HUES6 (cell line): ENCODE measurements around the gene HRH4.

ENCODE experiments used
- H3K27ac ChIP-seq: 2 replicates; pipeline ENCODE4 v1.7.0; 2013; ENCODE audit warnings: low read depth, mild to moderate bottlenecking, low read length, inconsistent platforms
- H3K27me3 ChIP-seq: 2 replicates; pipeline ENCODE4 v1.6.1; 2013; ENCODE audit warnings: low read length; ENCODE audit not compliant: control insufficient read depth, insufficient read depth
- H3K36me3 ChIP-seq: 2 replicates; pipeline ENCODE4 v1.6.1; 2013; ENCODE audit warnings: low read length; ENCODE audit not compliant: control insufficient read depth, insufficient read depth
- H3K4me1 ChIP-seq: 2 replicates; pipeline ENCODE4 v1.6.1; 2013; ENCODE audit warnings: low read length; ENCODE audit not compliant: control insufficient read depth, insufficient read depth
- H3K4me3 ChIP-seq: 2 replicates; pipeline ENCODE4 v1.5.1; 2013; ENCODE audit warnings: low read depth, low read length
- H3K9ac ChIP-seq: one replicate; pipeline ENCODE4 v1.6.1; 2013; ENCODE audit warnings: mild to moderate bottlenecking, low read length
- H3K9me3 ChIP-seq: 2 replicates; pipeline ENCODE4 v1.6.1; 2013; ENCODE audit warnings: low read depth, low read length; ENCODE audit not compliant: control insufficient read depth, insufficient read depth

The HRH4 gene

DNA sequence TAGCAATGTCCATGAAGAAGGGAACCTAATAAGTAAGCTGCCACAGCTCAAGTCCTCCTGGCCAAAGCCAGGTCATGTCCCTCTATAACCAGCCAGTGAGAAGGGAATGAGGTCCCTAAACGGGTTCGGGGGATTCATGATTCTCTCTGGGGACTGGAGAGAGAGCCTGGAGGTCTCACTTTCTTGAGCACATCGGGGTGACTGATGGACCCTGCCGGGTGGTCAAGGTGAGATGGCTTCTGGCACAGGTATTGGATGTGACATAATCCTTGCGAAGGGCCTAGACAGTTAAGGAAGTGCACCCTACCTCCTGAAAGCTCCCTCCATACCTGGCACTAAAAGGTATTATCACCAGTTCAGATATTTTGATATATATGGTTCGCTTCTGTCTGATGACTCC is 45.7 kb downstream of the HRH4 start:
- H3K27ac ChIP-seq, result no peak overlapping the region
- H3K9ac ChIP-seq, result no peak overlapping the region
- H3K36me3 ChIP-seq, result no peaks in the 10 kb centered on the region
- no peaks in the 10 kb centered on the region for H3K9me3 ChIP-seq
- H3K4me1 ChIP-seq, result no peaks in the 10 kb centered on the region
- no peaks in the 10 kb centered on the region for H3K27me3 ChIP-seq
- H3K4me3 ChIP-seq, result no peak overlapping the region

DNA sequence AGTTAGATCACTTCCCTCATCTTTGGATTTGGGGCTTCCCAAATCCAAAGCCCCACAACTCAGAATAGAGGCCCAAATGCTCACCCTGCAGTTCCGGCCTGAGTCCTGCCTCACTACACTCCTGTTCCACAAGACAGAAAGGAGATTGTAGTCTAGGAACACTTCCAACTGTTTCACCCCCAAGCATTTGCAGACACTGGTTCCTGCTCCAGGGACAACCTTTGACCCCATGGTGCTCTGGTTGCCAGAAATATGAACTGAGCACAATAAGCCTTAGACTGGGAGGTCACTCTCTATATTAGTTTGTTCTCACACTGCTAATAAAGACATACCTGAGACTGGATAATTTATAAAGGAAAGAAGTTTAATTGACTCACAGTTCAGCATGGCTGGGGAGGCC is 49.0 kb downstream of the HRH4 start:
- Histone ChIP-seq H3K9me3 (no peaks in the 10 kb centered on the region), H3K4me1 (no peaks in the 10 kb centered on the region), H3K36me3 (no peaks in the 10 kb centered on the region), H3K27me3 (no peaks in the 10 kb centered on the region), H3K27ac (no peak overlapping the region), H3K4me3 (no peak overlapping the region), H3K9ac (no peak overlapping the region)

DNA sequence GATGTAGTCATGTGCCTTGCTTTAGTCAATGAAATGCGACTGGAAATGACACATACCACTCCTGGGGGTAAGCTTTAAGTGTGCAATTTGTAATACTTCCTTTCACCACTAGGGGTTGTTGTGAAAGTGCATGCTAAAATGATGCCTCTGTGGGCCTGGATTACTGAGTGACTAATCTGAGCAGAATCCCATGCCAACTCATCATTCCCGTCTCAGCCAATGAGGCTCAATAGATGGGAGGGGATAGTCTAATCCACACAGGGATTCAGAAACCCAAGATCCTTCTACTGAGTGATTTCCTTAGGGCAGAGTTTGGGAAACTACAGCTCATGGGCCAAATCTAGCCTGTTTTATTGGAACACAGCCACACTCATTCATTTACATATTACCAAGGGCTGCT is 54.0 kb downstream of the HRH4 start:
- Histone ChIP-seq H3K36me3 (no peaks in the 10 kb centered on the region), H3K9me3 (no peaks in the 10 kb centered on the region), H3K27ac (no peak overlapping the region), H3K27me3 (no peaks in the 10 kb centered on the region), H3K4me1 (no peaks in the 10 kb centered on the region), H3K4me3 (no peak overlapping the region), H3K9ac (no peak overlapping the region)

DNA sequence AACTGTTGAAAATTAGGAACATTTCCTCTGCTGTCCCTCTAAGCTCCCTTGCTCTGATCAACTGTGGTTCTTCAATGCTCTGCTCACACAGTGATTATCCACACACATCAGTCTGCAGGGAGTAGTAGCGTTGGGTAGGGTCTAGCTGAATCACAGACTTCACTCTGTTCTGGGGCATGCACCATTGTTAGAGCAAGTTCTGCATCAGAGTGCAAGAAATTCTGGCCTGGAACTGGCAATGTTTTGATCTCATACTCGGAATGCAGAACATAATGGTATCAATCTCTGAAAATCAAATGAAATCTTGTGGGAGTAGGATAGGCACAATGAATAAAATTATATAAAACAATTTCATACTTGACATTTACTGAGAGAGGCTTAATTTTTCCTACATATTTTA is 55.3 kb downstream of the HRH4 start:
- H3K4me3 ChIP-seq, result no peak overlapping the region
- H3K27me3 ChIP-seq, result no peaks in the 10 kb centered on the region
- H3K9ac ChIP-seq, result no peak overlapping the region
- no peaks in the 10 kb centered on the region for H3K9me3 ChIP-seq
- no peak overlapping the region for H3K27ac ChIP-seq
- H3K36me3 ChIP-seq, result no peaks in the 10 kb centered on the region
- no peaks in the 10 kb centered on the region for H3K4me1 ChIP-seq

DNA sequence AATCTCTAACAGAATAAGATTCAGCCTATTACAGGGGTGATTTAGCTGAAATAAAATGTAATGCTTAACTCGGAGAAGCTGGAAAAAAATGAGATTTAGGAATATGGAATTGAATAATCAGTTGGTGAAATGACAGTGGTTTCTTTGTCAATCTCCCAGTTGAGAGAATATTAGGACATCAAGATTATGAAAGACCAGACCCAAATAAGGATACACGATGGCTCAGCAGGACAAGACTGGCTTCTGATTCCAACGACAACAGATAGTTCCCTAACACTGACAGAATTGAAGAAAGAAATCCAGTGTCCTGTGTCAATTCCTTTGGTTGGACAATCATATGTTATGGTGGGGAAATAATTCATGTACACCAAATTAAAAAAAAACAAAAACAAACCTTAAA is 55.8 kb downstream of the HRH4 start:
- H3K27ac ChIP-seq, result no peak overlapping the region
- no peaks in the 10 kb centered on the region for H3K27me3 ChIP-seq
- no peaks in the 10 kb centered on the region for H3K4me1 ChIP-seq
- H3K9me3 ChIP-seq, result no peaks in the 10 kb centered on the region
- H3K4me3 ChIP-seq, result no peak overlapping the region
- H3K9ac ChIP-seq, result no peak overlapping the region
- H3K36me3 ChIP-seq, result no peaks in the 10 kb centered on the region

DNA sequence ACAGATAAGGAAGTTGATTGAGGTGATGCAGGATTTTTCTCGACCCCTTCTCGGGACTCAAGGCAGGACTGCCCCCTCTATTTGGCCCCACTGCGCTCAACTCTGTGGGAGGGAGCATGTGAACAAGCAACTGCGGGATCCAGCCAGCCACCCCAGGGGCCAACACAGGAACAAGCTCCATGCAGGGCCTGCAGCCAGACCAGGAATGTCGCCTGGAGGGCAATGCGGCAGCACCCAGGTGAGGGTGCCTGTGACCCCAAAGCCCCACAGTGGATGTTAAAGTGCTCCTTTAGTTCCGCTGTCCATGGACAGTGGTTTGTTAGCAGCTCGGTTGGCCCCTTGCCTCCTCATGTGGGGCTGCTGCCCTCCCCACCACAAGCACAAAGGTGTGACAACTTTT is 57.1 kb downstream of the HRH4 start:
- no peak overlapping the region for H3K27ac ChIP-seq
- H3K4me3 ChIP-seq, result no peak overlapping the region
- H3K4me1 ChIP-seq, result no peaks in the 10 kb centered on the region
- H3K9me3 ChIP-seq, result no peaks in the 10 kb centered on the region
- no peak overlapping the region for H3K9ac ChIP-seq
- H3K27me3 ChIP-seq, result no peaks in the 10 kb centered on the region
- H3K36me3 ChIP-seq, result no peaks in the 10 kb centered on the region

DNA sequence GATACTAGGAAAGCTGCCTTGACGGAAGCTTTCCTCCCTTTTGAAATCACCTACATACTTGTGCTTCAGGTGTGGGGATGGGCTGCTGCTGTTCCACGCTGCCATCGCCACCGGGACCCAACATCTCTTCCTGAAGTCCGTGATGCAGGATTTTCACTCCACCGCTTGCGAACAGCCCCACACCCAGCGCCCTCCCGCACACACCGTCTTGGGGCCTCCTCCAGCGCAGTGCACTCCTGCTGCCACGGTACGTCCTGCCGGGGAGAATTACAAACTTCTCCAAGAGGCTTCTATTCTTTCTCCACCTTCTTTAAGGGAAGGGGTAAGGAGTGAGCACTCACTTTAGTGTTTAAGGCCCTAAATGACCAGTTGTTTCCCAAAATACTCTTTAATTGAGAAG is 58.2 kb downstream of the HRH4 start:
- H3K4me1 ChIP-seq, result no peaks in the 10 kb centered on the region
- no peak overlapping the region for H3K27ac ChIP-seq
- H3K9me3 ChIP-seq, result no peaks in the 10 kb centered on the region
- no peaks in the 10 kb centered on the region for H3K36me3 ChIP-seq
- no peak overlapping the region for H3K9ac ChIP-seq
- H3K4me3 ChIP-seq, result no peak overlapping the region
- H3K27me3 ChIP-seq, result no peaks in the 10 kb centered on the region
